Brain microvascular endothelial cell (primary cell): ENCODE data around the gene TMEM132D.

Source experiments
- DNase-seq: peaks from one replicate; pipeline ENCODE4 v3.0.0-alpha.2; 2020
- H3K27ac ChIP-seq: fragments of 250-450 bp; sonication (Bioruptor Pico); 2 replicates; pipeline ENCODE4 v1.5.1; 2020; ENCODE audit warnings: mild to moderate bottlenecking, moderate library complexity
- H3K27me3 ChIP-seq: fragments of 250-450 bp; sonication (Bioruptor Pico); replicated peaks from 2 replicates; pipeline ENCODE4 v1.5.1; 2020; ENCODE audit warnings: mild to moderate bottlenecking
- H3K36me3 ChIP-seq: fragments of 250-450 bp; sonication (Bioruptor Pico); replicated peaks from 2 replicates; pipeline ENCODE4 v1.5.1; 2020; ENCODE audit warnings: mild to moderate bottlenecking
- H3K4me3 ChIP-seq: 2 replicates; pipeline ENCODE4 v1.5.1; 2011; ENCODE audit warnings: low read depth, mild to moderate bottlenecking, control low read depth, low read length, moderate library complexity
- in situ Hi-C: cut with HindIII; loops from 2 replicates; pipeline ENCODE4 v1.10.0; 2017; ENCODE audit warnings: low sequenced_read_pairs, low pct_ligation_motif_present
- TF ChIP-seq, protein P1 (sequence below): IDR thresholded peaks from 2 replicates; pipeline ENCODE4 v1.5.1; 2011; ENCODE audit warnings: low read depth, mild to moderate bottlenecking, moderate library complexity, low read length, control low read depth, inconsistent platforms; ENCODE audit errors: missing control alignments

The TMEM132D gene

DNA sequence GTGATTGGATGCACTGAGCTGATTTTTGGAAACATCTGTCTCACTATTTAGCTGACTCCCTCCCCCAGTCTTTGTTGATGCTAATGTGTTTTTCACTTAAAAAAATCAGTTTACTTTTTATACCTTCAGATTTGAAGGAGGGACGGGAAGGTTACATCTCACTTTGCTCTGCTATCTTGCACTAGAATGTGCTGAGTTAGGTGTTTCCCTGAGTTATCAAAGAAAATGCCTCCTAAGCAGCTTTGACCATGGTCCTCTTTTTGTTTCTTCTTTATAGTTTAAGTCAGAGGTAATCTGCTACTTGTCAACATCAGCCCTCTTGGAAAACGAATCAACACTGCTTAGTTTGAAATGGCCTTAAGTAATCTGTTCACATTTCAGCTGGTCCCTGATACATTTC lies 222.0 kb downstream of the TMEM132D start:
- H3K4me3 ChIP-seq, result no peak overlapping the region
- TF ChIP-seq, protein P1, sequence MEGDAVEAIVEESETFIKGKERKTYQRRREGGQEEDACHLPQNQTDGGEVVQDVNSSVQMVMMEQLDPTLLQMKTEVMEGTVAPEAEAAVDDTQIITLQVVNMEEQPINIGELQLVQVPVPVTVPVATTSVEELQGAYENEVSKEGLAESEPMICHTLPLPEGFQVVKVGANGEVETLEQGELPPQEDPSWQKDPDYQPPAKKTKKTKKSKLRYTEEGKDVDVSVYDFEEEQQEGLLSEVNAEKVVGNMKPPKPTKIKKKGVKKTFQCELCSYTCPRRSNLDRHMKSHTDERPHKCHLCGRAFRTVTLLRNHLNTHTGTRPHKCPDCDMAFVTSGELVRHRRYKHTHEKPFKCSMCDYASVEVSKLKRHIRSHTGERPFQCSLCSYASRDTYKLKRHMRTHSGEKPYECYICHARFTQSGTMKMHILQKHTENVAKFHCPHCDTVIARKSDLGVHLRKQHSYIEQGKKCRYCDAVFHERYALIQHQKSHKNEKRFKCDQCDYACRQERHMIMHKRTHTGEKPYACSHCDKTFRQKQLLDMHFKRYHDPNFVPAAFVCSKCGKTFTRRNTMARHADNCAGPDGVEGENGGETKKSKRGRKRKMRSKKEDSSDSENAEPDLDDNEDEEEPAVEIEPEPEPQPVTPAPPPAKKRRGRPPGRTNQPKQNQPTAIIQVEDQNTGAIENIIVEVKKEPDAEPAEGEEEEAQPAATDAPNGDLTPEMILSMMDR, result no peak
- H3K36me3 ChIP-seq, result no peaks in the 10 kb centered on the region
- in situ Hi-C loops, result no loop called here
- no peak overlapping the region for H3K27ac ChIP-seq
- H3K27me3 ChIP-seq, result no peaks in the 10 kb centered on the region
- no peak for DNase-seq

DNA sequence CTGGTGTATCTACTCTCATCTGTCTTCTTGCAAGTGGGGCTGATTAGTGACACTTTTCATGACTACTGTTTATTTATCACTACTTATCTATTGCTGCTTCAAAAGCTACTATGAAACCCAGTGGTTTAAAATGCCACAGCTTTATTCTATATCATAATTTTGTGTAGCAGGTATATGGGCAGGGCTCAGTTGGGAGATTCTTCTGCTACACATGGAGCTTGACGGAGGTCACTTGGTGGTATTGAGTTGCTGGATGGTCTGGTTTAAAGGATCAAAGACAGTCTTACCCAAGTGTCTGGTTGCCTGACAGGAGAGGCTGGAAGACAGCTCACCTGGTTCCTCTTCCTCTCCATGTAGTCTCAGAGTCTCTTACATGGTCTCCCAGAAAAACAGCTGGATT lies 222.7 kb downstream of the TMEM132D start:
- Histone ChIP-seq H3K36me3 (no peaks in the 10 kb centered on the region), H3K27me3 (no peaks in the 10 kb centered on the region), H3K27ac (no peak overlapping the region), H3K4me3 (no peak overlapping the region)
- DNase-seq, result no peak
- TF ChIP-seq, protein P1, result no peak
- in situ Hi-C loops, result no loop called here

DNA sequence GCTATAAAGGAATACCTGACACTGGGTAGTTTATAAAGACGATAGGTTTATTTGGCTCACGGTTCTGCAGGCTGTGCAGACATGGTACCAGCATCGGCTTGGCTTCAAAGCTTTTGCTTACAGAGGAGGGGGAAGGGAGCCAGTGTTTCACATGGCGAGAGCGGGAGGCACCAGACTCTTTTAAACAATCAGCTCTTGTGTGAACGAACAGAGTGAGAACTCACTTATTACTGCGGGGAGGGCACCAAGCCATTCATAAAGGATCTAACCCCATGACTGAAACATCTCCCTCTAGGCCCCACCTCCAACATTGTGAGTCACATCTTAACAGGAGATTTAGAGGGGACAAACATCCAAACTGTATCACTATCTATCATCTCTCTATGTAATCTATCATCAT lies 227.4 kb downstream of the TMEM132D start:
- H3K36me3 ChIP-seq, result no peaks in the 10 kb centered on the region
- H3K27ac ChIP-seq, result no peak overlapping the region
- DNase-seq, result no peak
- no peaks in the 10 kb centered on the region for H3K27me3 ChIP-seq
- TF ChIP-seq, protein P1, result no peak
- no peak overlapping the region for H3K4me3 ChIP-seq
- in situ Hi-C loops, result no loop called here

DNA sequence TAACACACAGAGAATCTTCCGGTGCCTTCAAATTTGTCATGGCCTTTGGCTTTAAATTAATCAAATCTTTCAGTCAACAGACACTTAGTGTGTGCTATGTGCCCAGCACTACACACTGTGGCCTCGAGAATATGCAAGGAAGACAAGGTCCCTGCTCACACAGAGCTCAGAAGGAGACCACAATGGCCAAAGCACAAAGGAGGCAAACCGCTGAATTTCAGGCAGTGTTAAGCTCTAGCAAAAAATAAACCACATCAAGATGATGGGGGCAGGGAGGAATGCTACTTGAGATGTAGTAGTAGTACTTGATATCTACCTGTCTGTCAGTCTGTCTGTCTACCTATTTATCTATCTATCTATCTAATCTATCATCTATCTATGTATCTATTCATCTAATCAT lies 227.9 kb downstream of the TMEM132D start:
- no peaks in the 10 kb centered on the region for H3K36me3 ChIP-seq
- H3K27me3 ChIP-seq, result no peaks in the 10 kb centered on the region
- TF ChIP-seq, protein P1, result no peak
- H3K4me3 ChIP-seq, result no peak overlapping the region
- H3K27ac ChIP-seq, result no peak overlapping the region
- DNase-seq, result no peak
- in situ Hi-C loops, result no loop called here

DNA sequence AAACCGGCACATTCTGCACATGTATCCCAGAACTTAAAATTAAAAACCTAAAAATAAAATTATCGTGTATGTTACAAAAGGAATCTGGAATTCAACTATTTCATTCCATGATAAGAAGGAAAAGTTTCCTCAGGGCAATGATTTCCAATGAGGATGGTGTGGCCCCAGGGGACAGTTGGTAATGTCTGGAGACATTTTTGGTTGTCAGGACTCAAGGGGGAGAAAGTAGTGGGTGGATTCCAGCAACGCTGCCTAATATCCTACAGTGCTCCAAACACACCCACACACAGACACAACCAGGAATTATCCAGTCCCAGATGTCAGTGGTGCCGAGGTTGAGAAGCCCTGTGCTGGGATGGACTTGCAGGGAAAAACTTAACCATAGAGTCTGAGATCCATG lies 228.3 kb downstream of the TMEM132D start:
- Histone ChIP-seq H3K36me3 (no peaks in the 10 kb centered on the region), H3K27me3 (no peaks in the 10 kb centered on the region), H3K27ac (no peak overlapping the region), H3K4me3 (no peak overlapping the region)
- no peak for DNase-seq
- in situ Hi-C loops, result no loop called here
- TF ChIP-seq, protein P1, result no peak

DNA sequence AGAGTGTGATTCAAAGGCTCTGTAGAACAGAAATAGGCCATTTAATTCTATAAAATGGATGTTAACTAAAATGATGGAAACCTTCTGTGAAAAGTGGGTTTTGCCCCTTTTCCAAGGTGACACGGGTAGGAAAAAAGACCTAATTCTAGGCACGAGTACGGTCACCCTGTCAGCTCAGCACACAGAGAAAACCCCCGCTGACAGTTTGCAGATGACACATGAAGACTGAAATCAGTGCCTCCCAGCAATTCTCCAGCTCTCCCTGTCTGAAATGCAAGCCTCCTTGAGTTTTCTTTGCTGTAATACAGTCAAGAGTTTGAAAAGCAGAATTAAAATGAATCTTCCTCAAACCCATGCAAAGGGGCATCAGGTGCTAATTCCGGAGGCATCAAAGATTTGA lies 230.0 kb downstream of the TMEM132D start:
- in situ Hi-C loops, result no loop called here
- TF ChIP-seq, protein P1, result no peak
- no peak for DNase-seq
- H3K27ac ChIP-seq, result no peak overlapping the region
- H3K4me3 ChIP-seq, result no peak overlapping the region
- no peaks in the 10 kb centered on the region for H3K36me3 ChIP-seq
- H3K27me3 ChIP-seq, result no peaks in the 10 kb centered on the region
